Fibroblast of villous mesenchyme (primary cell): ENCODE measurements around the gene QRICH1. TPM values are rescaled to one million over a fixed set of nuclear protein-coding genes. Genes with fewer than 3 reads are reported as not detected.
A peak's percentile ranks its signal among the peaks of the same experiment; 100 is the strongest.

Experiments
- DNase-seq: peaks from one replicate; pipeline ENCODE4 v3.0.0-alpha.2; 2010; ENCODE audit warnings: low read depth
- H3K4me3 ChIP-seq: 2 replicates; pipeline ENCODE4 v1.5.1; 2011; ENCODE audit warnings: low read depth, mild to moderate bottlenecking, low read length
- total RNA-seq: library from RNA; depleted of rRNA; stranded (reverse); fragments of >200 nt; gene quantifications from 2 replicates; pipeline ENCODE4 v1.2.3, GENCODE V29; 2012
- TF ChIP-seq, protein P1 (sequence below): IDR thresholded peaks from 2 replicates; pipeline ENCODE4 v1.5.1; 2012; ENCODE audit warnings: low read depth, mild to moderate bottlenecking, low read length; ENCODE audit not compliant: insufficient read depth

QRICH1 gene
- total RNA-seq, 1 donor = 188 TPM

DNA sequence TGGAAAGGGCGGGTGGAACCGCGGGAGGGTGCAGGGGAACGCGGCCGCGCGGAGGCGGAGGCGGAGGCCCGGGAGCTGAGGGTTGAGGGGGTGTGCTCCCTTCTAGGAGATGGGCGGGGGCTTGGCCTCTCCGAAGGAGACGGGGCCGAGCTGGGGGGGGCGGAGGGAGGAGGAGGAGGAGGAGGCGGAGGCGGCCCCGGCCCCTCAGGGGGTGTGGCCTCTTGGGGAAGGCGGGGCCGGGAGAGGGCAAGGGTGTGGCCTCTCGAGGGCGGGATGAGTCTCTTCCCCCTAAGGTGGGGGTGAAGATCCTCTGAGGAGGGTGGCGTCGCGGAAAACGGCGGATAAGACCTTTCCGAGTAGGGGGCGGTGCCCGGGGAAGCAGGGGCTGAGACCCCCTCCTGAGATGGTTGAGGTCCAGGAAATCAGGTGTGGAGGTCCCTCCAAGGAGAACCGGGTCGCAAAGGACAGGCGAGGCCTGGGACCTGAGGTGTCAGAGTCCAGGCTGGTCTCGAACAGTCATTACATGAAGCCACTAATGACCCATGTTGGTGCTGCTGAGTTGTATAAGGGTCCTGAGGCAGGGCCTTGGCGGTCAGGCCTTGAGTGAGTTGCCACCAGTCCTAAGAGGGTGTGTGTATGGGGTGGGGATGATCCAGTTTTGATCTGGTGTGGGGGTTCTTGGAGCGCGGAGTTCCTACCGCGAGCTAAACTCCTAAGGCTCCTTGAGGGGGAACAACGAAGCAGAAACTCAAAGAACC is 85.9 kb downstream of the QRICH1 start:
- peak overlapping the region; percentile 87 for H3K4me3 ChIP-seq
- peak; percentile 91 for DNase-seq
- TF ChIP-seq, protein P1, sequence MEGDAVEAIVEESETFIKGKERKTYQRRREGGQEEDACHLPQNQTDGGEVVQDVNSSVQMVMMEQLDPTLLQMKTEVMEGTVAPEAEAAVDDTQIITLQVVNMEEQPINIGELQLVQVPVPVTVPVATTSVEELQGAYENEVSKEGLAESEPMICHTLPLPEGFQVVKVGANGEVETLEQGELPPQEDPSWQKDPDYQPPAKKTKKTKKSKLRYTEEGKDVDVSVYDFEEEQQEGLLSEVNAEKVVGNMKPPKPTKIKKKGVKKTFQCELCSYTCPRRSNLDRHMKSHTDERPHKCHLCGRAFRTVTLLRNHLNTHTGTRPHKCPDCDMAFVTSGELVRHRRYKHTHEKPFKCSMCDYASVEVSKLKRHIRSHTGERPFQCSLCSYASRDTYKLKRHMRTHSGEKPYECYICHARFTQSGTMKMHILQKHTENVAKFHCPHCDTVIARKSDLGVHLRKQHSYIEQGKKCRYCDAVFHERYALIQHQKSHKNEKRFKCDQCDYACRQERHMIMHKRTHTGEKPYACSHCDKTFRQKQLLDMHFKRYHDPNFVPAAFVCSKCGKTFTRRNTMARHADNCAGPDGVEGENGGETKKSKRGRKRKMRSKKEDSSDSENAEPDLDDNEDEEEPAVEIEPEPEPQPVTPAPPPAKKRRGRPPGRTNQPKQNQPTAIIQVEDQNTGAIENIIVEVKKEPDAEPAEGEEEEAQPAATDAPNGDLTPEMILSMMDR = no peak

DNA sequence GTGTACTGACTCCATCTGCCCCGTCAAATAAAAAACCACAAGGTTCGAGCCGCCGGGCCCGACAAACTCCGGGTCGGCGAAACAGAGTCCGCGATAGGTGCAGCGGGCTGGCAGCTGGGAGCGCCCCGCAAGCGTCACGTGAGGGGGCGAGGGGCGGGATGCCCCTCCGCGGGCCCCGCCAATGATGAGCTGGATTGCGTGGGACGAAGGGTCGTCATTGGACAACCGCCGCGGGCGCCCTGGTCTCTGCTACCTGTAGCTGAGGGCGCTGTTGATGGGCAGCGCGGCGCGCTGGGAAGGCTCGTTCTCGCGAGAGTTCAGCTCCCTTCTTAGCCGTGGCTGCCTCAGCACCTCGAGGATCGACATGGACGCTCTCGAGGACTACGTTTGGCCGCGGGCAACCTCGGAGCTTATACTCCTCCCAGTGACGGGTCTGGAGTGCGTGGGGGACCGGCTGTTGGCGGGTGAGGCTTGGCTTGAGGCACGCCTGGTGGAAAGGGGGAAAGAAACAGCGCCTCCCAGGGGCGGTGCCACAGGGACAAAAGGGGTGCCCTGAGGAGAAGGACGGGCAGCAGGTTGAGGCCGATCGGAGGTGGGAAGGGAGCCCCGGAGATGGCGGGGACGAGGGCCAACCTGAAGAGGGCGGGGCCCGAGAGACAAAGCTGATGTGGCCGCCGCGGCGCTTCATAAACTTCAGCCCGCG is 86.7 kb downstream of the QRICH1 start, which contains the start of gene WDR6:
Gene WDR6, plus strand, starts transcription at position 324 of the 703 bp plus-strand sequence. Its CDS starts 41 bp downstream, at position 365.
- TF ChIP-seq, protein P1 = peak; percentile 49
- peak; percentile 98 for DNase-seq
- H3K4me3 ChIP-seq = peak within 1 kb of the TSS; percentile 87

GRCh38 chr3:49006408-49007067 is 87.3 kb downstream of the QRICH1 start:
- TF ChIP-seq, protein P1 = no peak
- DNase-seq = peak; percentile 71
- H3K4me3 ChIP-seq = peak overlapping the region; percentile 87

GRCh38 chr3:49005998-49006397 is 87.9 kb downstream of the QRICH1 start:
- TF ChIP-seq, protein P1 = no peak
- DNase-seq = no peak
- peak overlapping the region; percentile 87 for H3K4me3 ChIP-seq

GRCh38 chr3:49005303-49005680 is 88.6 kb downstream of the QRICH1 start:
- DNase-seq = no peak
- TF ChIP-seq, protein P1 = no peak
- H3K4me3 ChIP-seq = no peak overlapping the region

- H3K4me3 ChIP-seq = no peak overlapping the region
- TF ChIP-seq, protein P1 = no peak
Measured at GRCh38 chr3:49004352-49005302, 89.2 kb downstream of the QRICH1 start.

More at GRCh38 chr3:49004352-49005302, 89.2 kb downstream of the QRICH1 start:
- no peak for DNase-seq
